GM21447 (cell line): Measurements from ENCODE around the gene TSPAN11.
"Not testable (repeated sequence)": the region's sequence is repeated elsewhere in the genome, so short reads cannot be mapped to it uniquely, and the experiment has no call there.

Experiments
- ATAC-seq: cut with Tn5 transposase; IDR thresholded peaks from one replicate; pipeline ENCODE4 v1.9.1; 2021; ENCODE audit not compliant: unreplicated experiment

TSPAN11 gene

GRCh38 chr12:31000751-31001150 lies 74.2 kb downstream of the TSPAN11 start:
- ATAC-seq: no peak

GRCh38 chr12:31001581-31002360 lies 75.2 kb downstream of the TSPAN11 start:
- ATAC-seq: no peak

GRCh38 chr12:31002361-31002725 lies 75.8 kb downstream of the TSPAN11 start:
- ATAC-seq: no peak

- peak; percentile 49 for ATAC-seq
These were observed 76.5 kb downstream of the TSPAN11 start for GRCh38 chr12:31002999-31003398.

GRCh38 chr12:31003861-31004640 lies 77.5 kb downstream of the TSPAN11 start:
- ATAC-seq: no peak

- ATAC-seq: no peak
These were observed 78.1 kb downstream of the TSPAN11 start for GRCh38 chr12:31004666-31005065.

GRCh38 chr12:31005256-31005943 lies 78.9 kb downstream of the TSPAN11 start:
- no peak for ATAC-seq

GRCh38 chr12:31005944-31006361 lies 79.4 kb downstream of the TSPAN11 start:
- ATAC-seq: no peak

GRCh38 chr12:31006416-31007152 lies 80.0 kb downstream of the TSPAN11 start:
- no peak for ATAC-seq

GRCh38 chr12:31007153-31007495 lies 80.6 kb downstream of the TSPAN11 start:
- ATAC-seq: no peak

- ATAC-seq: no peak
These were observed 81.2 kb downstream of the TSPAN11 start for GRCh38 chr12:31007636-31008175.

- no peak for ATAC-seq
These were observed 81.8 kb downstream of the TSPAN11 start for GRCh38 chr12:31008241-31008761.

- ATAC-seq: no peak
These were observed 82.7 kb downstream of the TSPAN11 start for GRCh38 chr12:31008961-31009840.

- ATAC-seq: no peak
These were observed 83.4 kb downstream of the TSPAN11 start for GRCh38 chr12:31009976-31010375.

GRCh38 chr12:31011336-31011735 lies 84.8 kb downstream of the TSPAN11 start:
- no peak for ATAC-seq

GRCh38 chr12:31011746-31012566 lies 85.4 kb downstream of the TSPAN11 start:
- no peak for ATAC-seq

- ATAC-seq: not testable (repeated sequence)
These were observed 86.0 kb downstream of the TSPAN11 start for GRCh38 chr12:31012567-31012891.

- ATAC-seq: no peak
These were observed 88.7 kb downstream of the TSPAN11 start for GRCh38 chr12:31015215-31015614.

- no peak for ATAC-seq
These were observed 89.5 kb downstream of the TSPAN11 start for GRCh38 chr12:31016057-31016456.
